HG03045 (cell line): ENCODE measurements around the gene FGD6.
"Not testable (repeated sequence)": the region's sequence is repeated elsewhere in the genome, so short reads cannot be mapped to it uniquely, and the experiment has no call there.

Experiments
- ATAC-seq: cut with Tn5 transposase; IDR thresholded peaks from one replicate; pipeline ENCODE4 v1.9.1; 2021; ENCODE audit warnings: mild to moderate bottlenecking, moderate library complexity; ENCODE audit not compliant: unreplicated experiment

The FGD6 gene

DNA sequence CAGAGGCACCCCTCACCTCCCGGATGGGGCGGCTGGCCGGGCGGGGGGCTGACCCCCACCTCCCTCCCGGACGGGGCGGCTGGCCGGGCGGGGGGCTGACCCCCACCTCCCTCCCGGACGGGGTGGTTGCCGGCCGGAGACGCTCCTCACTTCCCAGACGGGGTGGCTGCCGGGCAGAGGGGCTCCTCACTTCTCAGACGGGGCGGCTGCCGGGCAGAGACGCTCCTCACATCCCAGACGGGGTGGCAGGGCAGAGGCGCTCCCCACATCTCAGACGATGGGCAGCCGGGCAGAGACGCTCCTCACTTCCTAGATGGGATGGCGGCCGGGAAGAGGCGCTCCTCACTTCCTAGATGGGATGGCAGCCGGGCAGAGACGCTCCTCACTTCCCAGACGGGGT, 18.4 kb upstream of the FGD6 start:
- ATAC-seq, result not testable (repeated sequence)

DNA sequence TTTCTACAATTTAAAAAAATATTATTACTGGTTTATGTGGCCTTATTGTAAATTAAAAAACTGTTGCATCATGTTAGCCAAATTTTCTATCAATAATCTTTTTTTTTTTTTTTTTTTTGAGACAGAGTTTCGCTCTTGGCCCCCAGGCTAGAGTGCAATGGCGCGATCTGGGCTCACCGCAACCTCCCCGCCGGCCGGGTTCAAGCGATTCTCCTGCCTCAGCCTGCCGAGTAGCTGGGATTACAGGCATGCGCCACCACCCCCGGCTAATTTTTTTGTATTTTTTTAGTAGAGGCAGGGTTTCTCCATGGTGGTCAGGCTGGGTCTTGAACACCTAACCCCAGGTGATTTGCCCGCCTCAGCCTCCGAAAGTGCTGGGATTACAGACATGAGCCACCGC, 16.9 kb upstream of the FGD6 start:
- not testable (repeated sequence) for ATAC-seq

DNA sequence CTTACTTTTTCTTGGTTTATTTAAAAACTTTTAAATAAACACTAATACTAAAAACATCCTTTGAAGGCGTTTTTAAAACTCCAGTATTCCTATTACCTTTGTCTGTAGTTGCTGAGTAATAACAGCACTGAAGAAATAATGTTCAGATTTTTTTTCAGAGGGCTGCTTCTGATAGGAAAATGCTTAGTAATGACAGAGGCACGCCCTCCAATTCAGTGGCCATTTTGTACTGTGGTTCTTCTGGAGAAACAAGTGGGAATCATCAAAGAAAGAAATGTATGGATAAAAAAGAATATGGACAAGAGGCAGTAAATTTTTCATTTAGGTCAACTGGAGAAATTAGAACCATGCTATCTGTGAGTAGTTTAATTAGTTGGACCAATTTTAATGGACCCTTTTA, 13.9 kb upstream of the FGD6 start:
- no peak for ATAC-seq

DNA sequence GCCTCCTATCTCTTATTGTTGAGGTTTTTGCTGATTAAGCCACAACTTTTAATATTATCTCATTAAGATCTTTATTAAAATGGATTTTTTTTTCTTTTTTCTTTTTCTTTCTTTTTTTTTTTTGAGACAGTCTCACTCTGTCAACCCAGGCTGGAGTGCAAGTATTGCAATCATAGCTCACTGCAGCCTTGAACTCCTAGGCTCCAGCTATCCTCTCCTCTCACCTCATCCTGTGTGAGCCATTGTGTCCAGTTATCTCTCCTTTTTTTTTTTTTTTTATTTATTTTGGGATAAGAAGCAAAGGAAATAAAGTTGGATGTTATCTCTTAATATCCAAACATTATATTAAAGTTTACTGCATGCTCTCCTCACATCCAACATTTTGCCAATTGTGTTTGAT, 13.0 kb upstream of the FGD6 start:
- ATAC-seq, result no peak

DNA sequence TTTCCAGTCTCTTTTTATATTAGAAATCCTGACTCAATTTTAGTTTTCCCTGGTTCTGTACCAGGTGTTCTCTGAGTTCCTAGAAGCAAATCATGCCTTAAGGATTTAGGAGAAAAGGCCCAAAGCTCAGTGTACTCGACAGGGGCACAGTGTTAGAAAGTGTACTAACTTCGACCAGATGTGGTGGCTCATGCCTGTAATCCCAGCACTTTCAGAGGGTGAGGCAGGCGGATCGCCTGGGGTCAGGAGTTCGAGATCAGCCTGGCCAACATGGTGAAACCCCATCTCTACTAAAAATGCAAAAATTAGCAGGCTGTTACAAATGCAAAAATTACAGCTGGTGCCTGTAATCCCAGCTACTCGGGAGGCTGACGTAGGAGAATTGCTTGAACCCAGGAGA, 12.4 kb upstream of the FGD6 start:
- no peak for ATAC-seq

DNA sequence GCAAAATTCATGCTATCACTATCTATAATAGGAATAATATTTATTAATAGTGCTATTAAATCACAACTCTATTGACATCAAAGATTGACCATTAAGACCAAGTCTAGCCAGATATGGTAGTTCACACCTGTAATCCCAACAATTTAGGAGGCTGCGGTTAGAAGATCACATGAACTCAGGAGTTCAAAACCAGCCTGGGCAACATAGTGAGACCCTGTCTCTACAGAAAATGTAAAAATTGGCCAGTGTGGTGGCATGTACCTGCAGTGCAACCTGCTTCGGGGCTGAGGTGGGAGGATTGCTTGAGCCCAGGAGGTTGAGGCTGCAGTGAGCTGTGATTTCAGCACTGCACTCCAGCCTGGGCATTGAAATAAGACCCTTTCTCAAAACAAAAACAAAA, 11.3 kb upstream of the FGD6 start:
- no peak for ATAC-seq

DNA sequence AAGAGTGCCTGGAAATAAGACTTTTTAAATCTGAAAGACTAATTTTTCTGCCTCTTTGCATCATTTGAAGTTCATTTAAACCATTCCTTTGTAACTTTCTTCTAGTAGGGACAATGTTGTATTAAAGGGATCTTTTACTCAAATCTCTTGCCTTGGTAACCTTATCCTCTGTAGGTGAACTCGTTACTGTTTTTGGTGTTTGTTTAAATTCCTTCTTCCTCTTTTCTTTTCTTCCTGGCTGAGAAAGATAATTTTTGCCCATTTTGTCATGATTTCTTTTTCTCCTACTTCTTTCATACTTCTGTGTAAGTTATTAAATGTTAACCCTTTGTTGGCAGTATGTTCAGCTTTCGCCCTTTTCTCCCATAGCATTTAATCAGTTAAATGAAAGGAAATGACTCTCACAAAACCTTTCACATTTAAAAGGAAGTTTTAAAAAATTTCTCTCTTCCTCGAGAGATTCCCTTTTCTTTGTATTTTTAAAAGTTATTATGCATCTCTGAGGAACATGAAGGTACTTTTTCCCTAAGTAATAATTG, 10.6 kb upstream of the FGD6 start:
- no peak for ATAC-seq

DNA sequence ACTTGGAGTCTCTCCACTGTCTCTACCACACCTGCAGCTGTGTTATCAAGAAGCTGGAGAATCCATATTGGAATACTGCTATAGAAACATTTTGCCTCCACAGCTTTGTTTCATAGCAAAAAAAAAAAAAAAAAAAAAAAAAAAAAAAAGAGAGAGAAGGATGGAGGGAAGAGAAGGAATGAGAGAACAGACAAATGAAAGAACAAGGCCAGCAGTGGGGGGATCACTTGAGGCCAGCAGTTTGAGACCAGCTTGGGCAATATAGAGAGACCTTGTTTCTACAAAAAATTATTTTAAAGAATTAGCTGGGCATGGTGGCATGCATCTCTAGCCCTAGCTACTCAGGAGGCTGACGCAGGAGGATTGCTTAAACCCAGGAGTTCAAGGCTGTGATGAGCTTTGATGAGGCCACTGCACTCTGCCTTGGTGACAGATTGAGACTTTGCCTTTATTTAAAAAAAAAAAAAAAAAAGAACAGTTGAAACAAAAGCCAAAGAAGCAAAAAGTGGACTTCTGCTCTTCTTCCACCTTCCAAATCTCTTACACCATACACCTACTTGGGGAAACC, 8.5 kb upstream of the FGD6 start:
- no peak for ATAC-seq

DNA sequence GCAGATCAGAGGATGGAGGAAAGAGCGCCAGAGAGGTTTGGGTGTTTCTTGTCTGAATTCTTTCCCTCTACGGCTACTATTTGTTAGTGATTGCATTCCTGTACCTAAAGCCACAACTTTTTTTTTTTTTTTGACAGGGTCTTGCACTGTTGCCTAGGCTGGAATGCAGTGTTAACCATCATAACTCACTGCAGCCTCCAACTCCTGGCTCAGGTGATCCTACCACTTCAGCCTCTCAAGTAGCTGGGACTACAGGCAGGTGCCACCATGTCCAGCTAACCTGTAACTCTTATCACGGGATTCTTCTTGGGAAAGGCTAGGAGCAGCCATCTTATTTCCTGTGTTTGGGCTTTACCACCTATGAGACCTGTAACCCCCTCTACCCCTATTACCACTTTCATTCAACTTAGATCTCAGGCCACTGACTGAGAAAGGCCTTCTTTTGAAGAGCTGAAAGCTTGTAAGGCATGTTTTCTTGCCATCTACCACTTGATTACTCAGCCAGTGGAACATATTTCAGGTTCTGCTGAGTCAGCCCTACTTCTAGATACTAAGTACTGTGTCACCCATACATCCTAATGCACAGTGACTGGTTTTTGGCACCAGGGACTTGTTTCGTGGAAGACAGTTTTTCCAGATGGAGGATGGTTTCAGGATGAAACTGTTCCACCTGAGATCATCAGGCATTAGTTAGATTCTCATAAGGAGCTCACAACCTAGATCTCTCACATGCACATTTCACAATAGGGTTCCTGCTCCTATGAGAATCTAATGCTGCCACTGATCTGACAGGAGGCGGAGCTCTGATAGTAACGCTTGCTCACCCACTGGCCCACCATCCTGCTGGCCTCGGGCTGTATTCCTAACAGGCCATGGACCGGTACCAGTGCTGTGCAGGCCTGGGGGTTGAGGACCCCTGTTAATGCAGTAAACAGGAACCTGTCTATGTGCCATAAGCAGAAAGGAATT, 7.2 kb upstream of the FGD6 start:
- ATAC-seq, result no peak

DNA sequence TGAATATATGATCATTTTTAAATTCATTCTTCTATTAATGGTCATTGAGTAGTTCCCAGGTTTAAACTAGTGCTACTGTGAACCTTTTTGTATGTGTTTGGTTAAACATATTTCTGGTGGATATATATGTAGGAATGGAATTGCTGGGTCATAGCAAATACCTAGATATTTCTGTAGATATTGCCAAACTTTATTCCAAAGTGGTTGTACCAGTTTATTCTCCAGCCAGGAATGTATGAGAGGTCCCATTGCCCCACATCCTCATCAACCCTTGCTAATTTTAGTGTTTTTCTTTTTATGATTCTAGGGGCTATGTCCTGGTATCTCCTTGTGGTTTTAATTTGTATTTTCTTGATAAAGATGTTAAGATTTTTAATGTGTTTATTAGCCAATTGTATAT, 3.5 kb upstream of the FGD6 start:
- no peak for ATAC-seq

DNA sequence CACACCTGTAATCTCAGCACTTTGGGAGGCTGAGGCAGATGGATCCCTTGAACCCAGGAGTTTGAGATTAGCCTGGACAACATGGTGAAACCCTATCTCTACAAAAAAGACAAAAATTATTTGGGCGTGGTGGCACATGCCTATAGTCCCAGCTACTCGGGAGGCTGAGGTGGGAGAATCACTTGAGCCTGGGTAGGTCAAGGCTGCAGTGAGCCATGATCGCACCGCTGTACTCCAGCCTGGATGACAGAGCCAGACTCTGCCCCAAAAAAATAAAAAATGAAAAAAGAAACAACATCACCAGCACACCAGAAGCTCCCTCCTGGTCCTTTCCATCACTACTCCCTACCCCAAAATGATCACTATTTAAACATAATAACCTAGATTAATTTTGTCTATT, 2.9 kb upstream of the FGD6 start:
- ATAC-seq, result no peak

DNA sequence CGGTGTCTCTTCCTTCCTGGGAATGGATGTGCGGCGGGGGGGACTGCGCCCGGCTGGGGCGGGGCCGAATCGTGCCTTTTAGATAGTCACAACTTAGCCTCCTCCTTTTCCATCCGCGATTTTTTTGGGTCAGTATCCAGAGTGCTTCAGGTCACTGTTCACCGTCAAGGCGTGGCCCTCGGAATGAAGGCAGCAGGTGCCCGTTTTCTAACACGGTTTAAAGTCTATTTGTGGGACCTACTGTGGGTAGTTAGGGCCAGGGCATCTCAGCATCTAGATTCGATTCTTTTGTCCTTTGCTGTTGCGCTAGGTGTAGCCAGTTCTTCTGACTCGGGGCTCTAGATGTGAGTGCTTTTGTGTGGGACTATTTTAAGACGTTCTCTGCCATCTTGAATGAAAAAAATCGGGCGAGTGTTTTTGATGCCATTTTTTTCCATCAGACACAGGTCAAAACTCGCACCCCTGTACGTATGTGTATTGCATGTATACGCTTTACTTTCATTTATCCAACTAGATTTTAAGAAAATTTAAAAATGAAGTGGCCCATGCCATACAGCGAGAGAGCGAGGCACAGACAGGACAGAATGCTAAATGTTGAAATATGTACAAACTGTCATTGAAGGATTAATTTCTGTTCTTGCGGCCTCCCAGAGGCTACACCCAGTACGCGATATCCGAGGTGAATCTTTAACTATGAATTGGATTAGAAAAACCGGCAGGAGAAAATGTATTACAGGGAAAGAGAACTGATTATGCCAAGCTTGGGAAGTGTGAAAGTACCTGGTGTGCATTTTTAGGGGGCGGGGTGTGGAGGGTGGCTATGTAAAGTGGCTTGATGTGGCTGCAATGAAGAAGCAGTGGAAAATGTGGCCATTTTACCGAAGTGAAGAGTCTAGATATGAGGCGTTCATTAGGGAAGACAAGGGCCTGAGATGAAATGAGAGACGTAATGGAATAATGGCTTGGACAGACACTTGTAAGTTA, 1.2 kb upstream of the FGD6 start:
- no peak for ATAC-seq

DNA sequence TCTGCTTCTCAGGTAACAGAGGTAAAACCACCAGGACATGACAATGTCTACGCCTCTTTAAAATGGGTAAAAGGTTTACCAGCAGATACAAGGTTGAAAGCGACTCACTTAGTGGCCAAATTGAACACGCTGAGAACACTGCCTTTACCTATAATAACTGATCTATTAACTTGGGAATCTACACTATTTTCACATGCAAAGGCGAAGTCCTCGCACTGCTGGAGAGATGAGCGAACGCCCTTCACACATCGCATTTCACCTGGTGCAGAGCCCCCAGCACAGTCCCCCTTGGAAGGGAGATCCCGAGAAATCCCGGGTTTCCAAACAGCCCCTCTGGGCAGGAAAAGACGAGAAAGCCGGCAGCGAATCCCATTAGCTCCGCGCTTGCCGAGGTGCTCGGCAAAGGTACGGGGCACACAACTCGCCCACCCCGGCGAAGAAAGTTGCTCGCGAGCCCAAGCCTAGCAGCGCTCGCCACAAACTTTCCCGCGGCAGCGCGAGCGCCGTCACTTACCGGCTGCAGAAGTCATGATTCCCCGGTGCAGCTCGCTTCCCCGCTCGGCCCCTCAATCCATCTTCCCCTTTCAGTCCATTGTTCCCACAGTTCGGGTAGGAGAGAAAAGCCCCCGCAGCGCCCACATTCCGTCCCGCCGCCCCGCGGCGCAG, 423 bp downstream of the FGD6 start:
- peak; percentile 30 for ATAC-seq

DNA sequence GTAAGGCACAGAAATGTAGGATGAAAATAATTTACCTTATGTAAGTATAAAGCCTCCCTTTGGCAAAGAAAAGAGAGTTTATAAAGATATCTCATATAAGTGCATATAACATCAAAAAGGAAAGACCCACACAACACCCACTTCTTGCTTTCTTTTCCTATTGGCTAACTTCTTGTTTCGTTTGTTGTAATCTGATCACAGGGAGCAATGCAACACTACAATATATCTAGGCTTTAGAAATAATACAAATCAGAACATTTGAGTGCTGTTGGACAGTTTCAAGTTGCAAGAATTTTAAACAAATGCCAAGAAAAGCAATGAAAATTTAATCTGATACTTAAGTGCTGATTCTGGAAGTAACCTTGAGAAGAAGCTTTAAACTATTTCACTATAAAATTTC, 1.3 kb downstream of the FGD6 start:
- no peak for ATAC-seq

DNA sequence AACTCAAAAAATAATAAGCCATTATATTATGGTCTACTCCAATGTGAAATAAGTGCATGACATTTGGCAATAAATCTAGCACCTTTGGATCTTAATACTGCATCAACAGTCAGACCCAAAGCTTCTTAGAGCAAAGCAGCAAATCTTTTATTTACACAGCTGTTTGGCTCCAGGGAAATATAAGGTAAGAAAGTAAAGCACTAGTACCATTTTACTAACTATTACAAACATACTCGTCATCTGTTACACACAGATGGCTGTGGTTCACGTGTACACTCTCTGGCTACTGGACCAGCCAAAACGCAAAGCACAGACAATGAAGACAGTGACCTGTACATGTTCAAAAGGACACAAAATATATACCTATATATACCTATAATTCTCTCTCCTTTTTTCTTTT, 2.8 kb downstream of the FGD6 start:
- ATAC-seq, result no peak

DNA sequence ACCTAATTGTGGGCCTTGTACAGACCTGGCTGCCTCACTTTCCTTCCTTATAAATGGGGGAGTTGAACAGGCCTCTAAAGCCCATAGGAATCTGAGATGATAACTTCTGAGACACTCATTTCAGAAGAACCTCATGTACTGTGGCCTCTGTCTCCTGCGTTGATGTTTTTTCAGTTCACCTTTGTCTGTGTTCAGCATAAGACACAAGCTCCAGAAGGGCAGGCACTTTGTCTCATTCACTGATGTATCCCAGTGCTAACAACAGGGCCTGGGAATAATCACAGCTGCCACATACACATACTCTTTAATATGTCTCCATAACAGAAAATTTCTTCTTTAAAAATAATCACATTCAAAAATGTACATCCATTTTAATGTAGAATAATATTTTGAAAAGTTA, 3.3 kb downstream of the FGD6 start:
- ATAC-seq, result no peak

DNA sequence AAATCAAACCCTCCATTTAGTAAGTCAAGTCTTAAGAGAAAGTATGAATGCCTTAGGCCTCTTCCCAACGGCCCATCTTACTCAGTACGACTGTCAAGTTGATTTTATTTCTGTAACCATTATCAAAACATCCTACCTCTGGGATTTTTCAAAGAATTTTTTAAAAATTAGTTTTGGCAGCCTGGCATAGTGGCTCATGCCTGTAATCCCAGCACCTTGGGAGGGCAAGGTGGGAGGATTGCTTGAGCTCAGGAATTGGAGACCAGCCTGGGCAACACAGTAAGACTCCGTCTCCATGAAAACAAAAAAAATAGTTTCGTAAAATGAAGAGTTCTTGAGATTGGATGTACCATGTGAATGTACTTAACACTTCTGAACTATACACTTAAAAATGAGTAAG, 4.1 kb downstream of the FGD6 start:
- ATAC-seq, result no peak

DNA sequence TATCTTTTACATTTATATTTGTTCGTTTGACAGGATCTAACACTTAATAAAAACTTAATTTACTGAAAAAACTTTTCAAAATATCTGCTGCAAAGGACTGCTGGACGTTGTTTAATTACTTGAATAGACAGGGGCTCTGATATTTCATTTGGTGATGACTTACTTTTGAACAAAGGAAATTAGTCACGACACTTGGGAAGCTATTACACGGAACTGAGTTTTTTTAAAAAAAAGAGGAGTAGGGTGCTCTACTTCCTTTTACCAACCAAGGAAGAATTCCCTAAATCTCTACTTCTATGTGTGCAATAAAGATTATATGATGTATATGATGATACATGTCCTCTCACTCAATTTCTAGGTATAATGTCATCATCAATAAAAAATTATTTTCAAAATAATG, 4.7 kb downstream of the FGD6 start:
- ATAC-seq, result no peak

DNA sequence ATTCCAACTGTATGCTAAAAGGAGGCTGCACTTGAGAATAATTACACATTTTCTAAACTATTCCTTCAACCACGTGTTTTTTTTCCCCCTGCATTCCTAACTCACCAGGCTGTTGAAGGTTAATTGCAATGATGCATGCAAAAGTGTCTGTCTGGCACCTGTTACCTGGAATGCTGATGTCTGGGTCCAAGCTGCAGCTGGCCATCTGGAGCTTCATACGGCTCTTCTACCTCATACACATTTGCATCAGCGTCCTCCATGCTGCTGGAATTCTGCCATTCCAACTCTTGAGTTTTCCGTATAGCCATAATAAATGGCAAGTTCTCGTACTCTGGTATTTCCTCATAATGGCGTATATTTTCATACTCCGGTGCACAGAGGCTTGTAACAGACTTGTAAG, 8.6 kb downstream of the FGD6 start:
- no peak for ATAC-seq

DNA sequence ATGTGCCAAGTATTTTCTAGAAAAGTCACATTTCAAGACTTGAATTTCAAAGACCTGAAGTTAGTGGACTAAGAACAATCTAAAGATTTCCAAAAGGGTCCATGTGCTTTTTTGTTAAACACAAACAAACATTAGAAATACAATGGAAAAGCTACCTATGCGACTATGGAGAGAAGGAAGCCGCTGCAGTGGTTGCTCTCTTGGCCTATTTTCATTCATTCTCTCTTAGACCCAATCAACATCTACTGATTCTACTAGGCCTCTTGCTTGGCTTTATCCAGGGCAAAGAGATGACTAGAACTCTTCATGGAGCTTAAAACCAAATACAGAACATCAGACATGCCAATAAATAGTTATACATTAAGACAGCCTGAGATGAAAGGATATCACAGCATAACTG, 9.9 kb downstream of the FGD6 start:
- no peak for ATAC-seq

DNA sequence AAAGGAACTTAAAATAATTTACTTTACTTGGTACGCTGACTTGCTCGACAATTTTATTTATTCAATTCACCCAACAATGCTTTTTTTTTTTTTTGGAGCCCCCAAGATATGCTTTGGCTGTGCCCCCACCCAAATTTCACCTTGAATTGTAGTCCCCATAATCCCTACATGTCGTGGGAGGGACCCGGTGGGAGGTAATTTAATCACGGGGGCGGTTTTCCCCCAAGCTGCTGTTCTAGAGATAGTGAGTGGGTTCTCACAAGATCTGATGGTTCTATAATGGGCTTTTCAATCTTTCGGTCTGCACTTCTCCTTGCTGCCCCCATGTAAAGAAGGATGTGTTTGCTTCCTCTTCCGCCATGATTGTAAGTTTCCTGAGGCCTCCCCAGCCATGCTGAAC, 10.4 kb downstream of the FGD6 start:
- ATAC-seq, result no peak
